PC-9 (cell line): Measurements from ENCODE around the gene CCDC34.

Experiments
- EZH2 ChIP-seq: fragments of 200-600 bp; sonication (generic); IDR thresholded peaks from 2 replicates; pipeline ENCODE4 v1.8.0; 2017; ENCODE audit warnings: antibody characterized with exemption, low read depth
- TF ChIP-seq, protein P1 (sequence below): fragments of 200-600 bp; sonication (generic); conservative IDR thresholded peaks from 2 replicates; pipeline ENCODE4 v1.6.1; 2017; ENCODE audit warnings: mixed run types, antibody characterized with exemption, mild to moderate bottlenecking, moderate library complexity

DNA sequence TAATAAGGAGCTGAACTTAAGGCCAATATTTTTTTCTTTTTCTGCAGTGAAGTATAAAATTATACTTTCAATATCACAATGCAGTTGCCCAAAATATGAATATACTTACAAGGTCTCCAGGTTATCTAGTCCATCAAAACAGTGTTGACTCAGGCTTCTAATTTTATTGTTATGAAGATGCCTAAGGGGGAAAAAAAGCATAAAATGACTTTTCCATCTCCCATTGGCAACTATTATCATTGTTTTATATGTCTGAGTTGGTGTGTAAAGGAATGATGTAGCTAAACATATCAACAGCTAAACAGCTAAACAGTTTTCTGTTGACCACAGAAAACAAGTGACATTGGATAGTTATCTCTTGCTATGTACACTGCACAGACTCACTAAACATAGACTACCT is 21.2 kb upstream of the CCDC34 start:
- no peak for TF ChIP-seq EZH2
- TF ChIP-seq, protein P1, sequence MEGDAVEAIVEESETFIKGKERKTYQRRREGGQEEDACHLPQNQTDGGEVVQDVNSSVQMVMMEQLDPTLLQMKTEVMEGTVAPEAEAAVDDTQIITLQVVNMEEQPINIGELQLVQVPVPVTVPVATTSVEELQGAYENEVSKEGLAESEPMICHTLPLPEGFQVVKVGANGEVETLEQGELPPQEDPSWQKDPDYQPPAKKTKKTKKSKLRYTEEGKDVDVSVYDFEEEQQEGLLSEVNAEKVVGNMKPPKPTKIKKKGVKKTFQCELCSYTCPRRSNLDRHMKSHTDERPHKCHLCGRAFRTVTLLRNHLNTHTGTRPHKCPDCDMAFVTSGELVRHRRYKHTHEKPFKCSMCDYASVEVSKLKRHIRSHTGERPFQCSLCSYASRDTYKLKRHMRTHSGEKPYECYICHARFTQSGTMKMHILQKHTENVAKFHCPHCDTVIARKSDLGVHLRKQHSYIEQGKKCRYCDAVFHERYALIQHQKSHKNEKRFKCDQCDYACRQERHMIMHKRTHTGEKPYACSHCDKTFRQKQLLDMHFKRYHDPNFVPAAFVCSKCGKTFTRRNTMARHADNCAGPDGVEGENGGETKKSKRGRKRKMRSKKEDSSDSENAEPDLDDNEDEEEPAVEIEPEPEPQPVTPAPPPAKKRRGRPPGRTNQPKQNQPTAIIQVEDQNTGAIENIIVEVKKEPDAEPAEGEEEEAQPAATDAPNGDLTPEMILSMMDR: no peak
